ENCODE results near the gene CD79B. TPM values are rescaled to one million over a fixed set of nuclear protein-coding genes. Genes with fewer than 3 reads are reported as not detected.

CD79B gene
- total RNA-seq, 1 donor from 2014 or later = not detected

- Mint-ChIP-seq H3K4me1 (peaks cover 3% of the 10 kb centered on the region), H3K9me3 (no peaks in the 10 kb centered on the region), H3K4me3 (no peak overlapping the region), H3K27ac (no peak overlapping the region), H3K36me3 (no peaks in the 10 kb centered on the region), H3K27me3 (ENCODE audit: low read depth) (peaks cover 38% of the 10 kb centered on the region)
- TF ChIP-seq CTCF (IDR thresholded peaks at IDR 0.05; ENCODE audit: unreplicated experiment) = no peak
- DNase-seq (ENCODE audit: low spot score in 2 of 2, unreplicated experiment in 2 of 2) = no peak
Observed at GRCh38 chr17:63960006-63960405, 27.9 kb upstream of the CD79B start.

GRCh38 chr17:63956296-63956920, 24.3 kb upstream of the CD79B start:
- peaks cover 5% of the 10 kb centered on the region for H3K4me1 Mint-ChIP-seq
- H3K27ac Mint-ChIP-seq = no peak overlapping the region
- H3K4me3 Mint-ChIP-seq = no peak overlapping the region
- H3K36me3 Mint-ChIP-seq = no peaks in the 10 kb centered on the region
- peaks cover 27% of the 10 kb centered on the region for H3K27me3 Mint-ChIP-seq (ENCODE audit: low read depth)
- no peak for DNase-seq (ENCODE audit: low spot score in 2 of 2, unreplicated experiment in 2 of 2)
- no peaks in the 10 kb centered on the region for H3K9me3 Mint-ChIP-seq
- no peak for TF ChIP-seq CTCF (IDR thresholded peaks at IDR 0.05; ENCODE audit: unreplicated experiment)

- no peak for DNase-seq (ENCODE audit: low spot score in 2 of 2, unreplicated experiment in 2 of 2)
- no peaks in the 10 kb centered on the region for H3K36me3 Mint-ChIP-seq
- H3K9me3 Mint-ChIP-seq = no peaks in the 10 kb centered on the region
- H3K27ac Mint-ChIP-seq = no peak overlapping the region
- H3K4me1 Mint-ChIP-seq = peaks cover 4% of the 10 kb centered on the region
- no peak for TF ChIP-seq CTCF (IDR thresholded peaks at IDR 0.05; ENCODE audit: unreplicated experiment)
- no peak overlapping the region for H3K4me3 Mint-ChIP-seq
- H3K27me3 Mint-ChIP-seq (ENCODE audit: low read depth) = peaks cover 26% of the 10 kb centered on the region
Observed at GRCh38 chr17:63955791-63956190, 23.7 kb upstream of the CD79B start.

- DNase-seq (ENCODE audit: low spot score in 2 of 2, unreplicated experiment in 2 of 2) = no peak
- Mint-ChIP-seq H3K4me1 (peaks cover 4% of the 10 kb centered on the region), H3K4me3 (no peak overlapping the region), H3K27me3 (ENCODE audit: low read depth) (peaks cover 21% of the 10 kb centered on the region), H3K27ac (no peak overlapping the region), H3K36me3 (no peaks in the 10 kb centered on the region), H3K9me3 (no peaks in the 10 kb centered on the region)
- TF ChIP-seq CTCF (IDR thresholded peaks at IDR 0.05; ENCODE audit: unreplicated experiment) = no peak
Observed at GRCh38 chr17:63955232-63955631, 23.1 kb upstream of the CD79B start.

- no peak overlapping the region for H3K27ac Mint-ChIP-seq
- no peaks in the 10 kb centered on the region for H3K36me3 Mint-ChIP-seq
- no peak for DNase-seq (ENCODE audit: low spot score in 2 of 2, unreplicated experiment in 2 of 2)
- TF ChIP-seq CTCF (IDR thresholded peaks at IDR 0.05; ENCODE audit: unreplicated experiment) = no peak
- peaks cover 4% of the 10 kb centered on the region for H3K4me1 Mint-ChIP-seq
- H3K9me3 Mint-ChIP-seq = no peaks in the 10 kb centered on the region
- H3K4me3 Mint-ChIP-seq = no peak overlapping the region
- peaks cover 16% of the 10 kb centered on the region for H3K27me3 Mint-ChIP-seq (ENCODE audit: low read depth)
Observed at GRCh38 chr17:63954402-63955063, 22.4 kb upstream of the CD79B start.
